Measurements from ENCODE around the gene ZNF205. TPM values are rescaled to one million over a fixed set of nuclear protein-coding genes. Genes with fewer than 3 reads are reported as not detected.

Gene ZNF205
- polyA plus RNA-seq, 1 of the 3 experiments (the other 2 are of a cell fraction): 9.7 TPM

- H3K36me3 ChIP-seq (replicated peaks in 1 of 2; ENCODE audit: control insufficient read depth in 1 of 2, insufficient read depth in 2 of 2, low read length in 1 of 2): peaks cover 0 to 34% of the 10 kb centered on the region in 2 experiments
- no peak overlapping the region for H2AFZ ChIP-seq (ENCODE audit: low read depth)
- no peaks in the 10 kb centered on the region for H3K27me3 ChIP-seq (ENCODE audit: insufficient read depth)
- H3K4me2 ChIP-seq: no peak overlapping the region
- no peaks in the 10 kb centered on the region for H4K20me1 ChIP-seq (ENCODE audit: insufficient read depth)
- WGBS (ENCODE audit: low lambda C conversion rate): 95% methylated on average over 16 of the region's 20 CpGs
- DNase-seq: no peak
- TF ChIP-seq GATA2 (CRISPR knock-in tag; IDR thresholded peaks at IDR 0.05): no peak
- no peak for TF ChIP-seq IRF3 (IDR thresholded peaks at IDR 0.05; ENCODE audit: low read depth, low read length)
- no peak for TF ChIP-seq ELF1 (IDR thresholded peaks at IDR 0.05)
- TF ChIP-seq TEAD4 (IDR thresholded peaks at IDR 0.05; ENCODE audit: borderline replicate concordance, insufficient read depth): no peak
- H3K27ac ChIP-seq (ENCODE audit: low read depth in 2 of 2, low read length in 1 of 2): no peak overlapping the region
- H3F3A ChIP-seq (replicated peaks; ENCODE audit: insufficient read depth): no peaks in the 10 kb centered on the region
- CTCF ChIA-PET: interaction anchor here (6.7 to 10.8 kb wide), 2 partner anchors 10 to 60 kb away, joined by 37 to 64 read pairs; no protein-coding TSS in a partner anchor
- H3K9me2 ChIP-seq: no peaks in the 10 kb centered on the region
- H3K4me1 ChIP-seq (ENCODE audit: control insufficient read depth in 1 of 2, insufficient read depth in 2 of 2, low read depth in 1 of 2, low read length in 1 of 2): peaks cover 4 to 11% of the 10 kb centered on the region in 2 experiments; a peak in 1 of 4 replicates
- H3K9me3 ChIP-seq: no peaks in the 10 kb centered on the region
- H3K9ac ChIP-seq: no peak overlapping the region
- POLR2A ChIA-PET: interaction anchor here (1.5 kb wide), 1 partner anchor 12 kb away, joined by 3 read pairs; no protein-coding TSS in a partner anchor
- peaks cover 4% of the 10 kb centered on the region; the same call in 1 of the 2 replicates for H3K79me2 ChIP-seq (ENCODE audit: insufficient read depth)
- no peak overlapping the region for H3K4me3 ChIP-seq (ENCODE audit: low read depth in 2 of 2, low read length in 1 of 2)
These were observed 6.5 kb downstream of the ZNF205 start for GRCh38 chr16:3118846-3119245.

- peaks cover under 1% of the 10 kb centered on the region; the same call in 1 of the 2 replicates for H3K79me2 ChIP-seq (ENCODE audit: insufficient read depth)
- H3K27me3 ChIP-seq (ENCODE audit: insufficient read depth): no peaks in the 10 kb centered on the region
- no peak for DNase-seq
- H3K4me1 ChIP-seq (ENCODE audit: control insufficient read depth in 1 of 2, insufficient read depth in 2 of 2, low read depth in 1 of 2, low read length in 1 of 2): peaks cover 4 to 7% of the 10 kb centered on the region in 2 experiments; a peak in 1 of 4 replicates
- peaks cover 0 to 34% of the 10 kb centered on the region in 2 experiments for H3K36me3 ChIP-seq (replicated peaks in 1 of 2; ENCODE audit: control insufficient read depth in 1 of 2, insufficient read depth in 2 of 2, low read length in 1 of 2)
- no peak overlapping the region for H3K4me2 ChIP-seq
- H3F3A ChIP-seq (replicated peaks; ENCODE audit: insufficient read depth): peaks cover under 1% of the 10 kb centered on the region
- no peaks in the 10 kb centered on the region for H3K9me2 ChIP-seq
- no peaks in the 10 kb centered on the region for H3K9me3 ChIP-seq
- TF ChIP-seq CHD2 (IDR thresholded peaks at IDR 0.05; ENCODE audit: low read length, partially characterized antibody): no peak
- no peak for TF ChIP-seq GABPA (IDR thresholded peaks at IDR 0.05; ENCODE audit: low read depth)
- TF ChIP-seq CTCF (IDR thresholded peaks at IDR 0.05): no peak
- TF ChIP-seq RAD21 (IDR thresholded peaks at IDR 0.05; ENCODE audit: low read length): no peak
- no peak for TF ChIP-seq NFIC (IDR thresholded peaks at IDR 0.05; ENCODE audit: borderline replicate concordance)
- no peak for TF ChIP-seq TAF1 (IDR thresholded peaks at IDR 0.05; ENCODE audit: borderline replicate concordance, low read depth, low read length)
- no peak for TF ChIP-seq USF1 (IDR thresholded peaks at IDR 0.05; ENCODE audit: borderline replicate concordance, low read depth)
- no peak for TF ChIP-seq FOSL2 (IDR thresholded peaks at IDR 0.05; ENCODE audit: borderline replicate concordance, low read depth)
- no peak for TF ChIP-seq RFX5 (IDR thresholded peaks at IDR 0.05; ENCODE audit: low read length)
- TF ChIP-seq EZH2phosphoT487 (IDR thresholded peaks at IDR 0.05; ENCODE audit: borderline replicate concordance, low read depth): no peak
- no peak for TF ChIP-seq MAX (IDR thresholded peaks at IDR 0.05; ENCODE audit: low read depth)
- TF ChIP-seq ELF1 (IDR thresholded peaks at IDR 0.05): no peak
- H4K20me1 ChIP-seq (ENCODE audit: insufficient read depth): no peaks in the 10 kb centered on the region
- H3K4me3 ChIP-seq (ENCODE audit: low read depth in 2 of 2, low read length in 1 of 2): no peak overlapping the region
- H3K9ac ChIP-seq: no peak overlapping the region
- H3K27ac ChIP-seq (ENCODE audit: low read depth in 2 of 2, low read length in 1 of 2): no peak overlapping the region
- ChIA-PET CTCF (interaction anchor here (1.1 to 10.8 kb wide), 3 partner anchors 9 to 60 kb away, joined by 3 to 64 read pairs (median 37); no protein-coding TSS in a partner anchor), POLR2A (interaction anchor here (1.5 kb wide), 1 partner anchor 12 kb away, joined by 3 read pairs; no protein-coding TSS in a partner anchor)
- WGBS (ENCODE audit: low lambda C conversion rate): 97% methylated on average over 28 of the region's 33 CpGs
- H2AFZ ChIP-seq (ENCODE audit: low read depth): no peak overlapping the region
These were observed 6.9 kb downstream of the ZNF205 start for GRCh38 chr16:3119286-3119685.

Measured in SK-N-SH (cell line).